ES-I3 (cell line): ENCODE measurements around the gene TTBK1.

Experiments
- H3K36me3 ChIP-seq: 2 replicates; pipeline ENCODE4 v1.6.1; 2013; ENCODE audit warnings: mild to moderate bottlenecking, low read length, control low read depth, moderate library complexity; ENCODE audit not compliant: insufficient read depth
- H3K4me1 ChIP-seq: 2 replicates; pipeline ENCODE4 v1.6.1; 2013; ENCODE audit warnings: mild to moderate bottlenecking, control low read depth, low read length; ENCODE audit not compliant: insufficient read depth
- H3K9ac ChIP-seq: 2 replicates; pipeline ENCODE4 v1.6.1; 2013; ENCODE audit warnings: low read depth, mild to moderate bottlenecking, low read length, moderate library complexity
- H3K9me3 ChIP-seq: 2 replicates; pipeline ENCODE4 v1.6.1; 2013; ENCODE audit warnings: mild to moderate bottlenecking, low read length, moderate library complexity; ENCODE audit not compliant: control insufficient read depth, insufficient read depth

TTBK1 gene

DNA sequence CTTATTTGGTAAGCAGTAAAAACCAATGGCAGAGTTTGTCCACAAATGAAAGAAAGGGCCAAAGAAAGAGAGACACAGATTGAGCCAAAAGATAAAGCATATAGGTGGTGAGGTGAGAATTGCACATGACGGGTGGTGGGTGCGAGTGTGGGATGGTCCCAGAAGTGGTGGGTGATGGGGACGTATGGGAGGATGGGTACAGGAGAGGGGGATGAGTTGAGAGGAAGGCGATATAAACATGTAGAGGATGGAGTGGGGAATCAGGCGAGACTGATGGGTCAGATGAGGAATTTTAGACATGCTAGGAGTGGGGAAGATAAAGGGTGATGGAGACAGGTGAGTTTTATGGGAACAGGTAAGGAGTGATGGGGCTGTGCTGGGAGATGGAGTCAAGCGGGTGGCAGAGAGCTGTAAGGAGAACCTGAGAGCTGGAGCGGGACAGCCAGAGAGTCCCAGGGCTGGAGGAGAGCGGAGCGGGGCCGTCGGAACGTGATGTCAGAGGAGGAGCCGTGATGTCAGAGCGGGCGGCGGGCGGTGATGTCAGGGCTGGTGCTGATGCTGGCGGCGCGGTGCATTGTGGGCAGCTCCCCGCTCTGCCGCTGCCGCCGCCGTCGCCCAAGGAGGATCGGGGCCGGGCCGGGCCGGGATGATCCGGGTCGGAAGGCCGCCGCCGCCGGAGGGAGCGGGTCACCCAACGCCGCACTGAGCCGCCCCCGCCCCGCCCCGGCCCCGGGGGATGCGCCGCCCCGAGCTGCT lies at the start of gene TTBK1:
Gene TTBK1 (plus strand): TSS at position 574 of the 756 bp plus-strand sequence. CDS start 3,180 bp downstream, outside the sequence.
- H3K9ac ChIP-seq, result no peak within 1 kb of the TSS
- H3K36me3 ChIP-seq, result no peaks in the 10 kb centered on the region
- no peaks in the 10 kb centered on the region for H3K9me3 ChIP-seq
- no peaks in the 10 kb centered on the region for H3K4me1 ChIP-seq

DNA sequence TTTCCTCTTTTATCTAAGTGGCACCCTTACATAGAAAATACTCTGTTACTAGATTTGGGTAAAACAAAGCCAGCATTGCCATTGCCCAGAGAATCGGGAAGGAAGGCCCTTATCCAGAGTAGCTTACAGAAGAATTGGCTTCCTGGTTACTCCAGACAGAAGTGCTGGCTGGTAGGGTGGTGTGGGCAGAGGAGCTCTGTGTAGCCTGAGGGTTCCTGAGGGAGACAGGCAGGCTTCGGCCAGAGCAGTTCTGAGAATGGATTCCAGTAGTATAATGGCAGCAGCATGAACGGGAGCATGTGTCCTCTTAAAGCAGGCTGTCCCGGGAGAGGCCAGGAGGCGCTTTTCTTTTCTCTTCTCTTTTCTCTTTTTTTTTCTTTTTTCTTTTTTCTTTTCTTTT lies 49.4 kb upstream of the TTBK1 start:
- no peaks in the 10 kb centered on the region; the same call in 1 of the 2 replicates for H3K36me3 ChIP-seq
- no peak overlapping the region for H3K9ac ChIP-seq
- H3K4me1 ChIP-seq, result no peaks in the 10 kb centered on the region
- no peaks in the 10 kb centered on the region for H3K9me3 ChIP-seq

DNA sequence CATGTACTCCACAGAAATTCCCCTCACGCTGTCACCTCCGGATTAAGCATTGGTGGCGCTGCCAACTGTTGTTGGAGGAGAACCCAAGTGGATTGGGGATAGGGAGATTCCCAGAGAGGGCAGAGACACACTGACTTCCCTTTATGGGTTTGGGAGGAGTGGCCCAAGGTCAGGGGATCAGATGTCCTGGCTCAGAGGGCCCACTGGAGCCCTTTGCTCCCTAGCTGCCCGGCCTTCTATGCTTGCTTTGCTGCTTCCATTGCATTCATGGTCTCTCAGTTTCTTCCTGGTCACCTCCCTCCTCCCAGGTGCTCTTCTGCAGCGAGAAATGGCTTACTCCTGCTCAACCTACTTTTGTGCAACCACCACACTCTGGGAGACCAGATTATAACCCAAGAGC lies 46.9 kb upstream of the TTBK1 start:
- no peaks in the 10 kb centered on the region for H3K9me3 ChIP-seq
- no peaks in the 10 kb centered on the region; the same call in 1 of the 2 replicates for H3K36me3 ChIP-seq
- no peak overlapping the region for H3K9ac ChIP-seq
- H3K4me1 ChIP-seq, result no peaks in the 10 kb centered on the region

DNA sequence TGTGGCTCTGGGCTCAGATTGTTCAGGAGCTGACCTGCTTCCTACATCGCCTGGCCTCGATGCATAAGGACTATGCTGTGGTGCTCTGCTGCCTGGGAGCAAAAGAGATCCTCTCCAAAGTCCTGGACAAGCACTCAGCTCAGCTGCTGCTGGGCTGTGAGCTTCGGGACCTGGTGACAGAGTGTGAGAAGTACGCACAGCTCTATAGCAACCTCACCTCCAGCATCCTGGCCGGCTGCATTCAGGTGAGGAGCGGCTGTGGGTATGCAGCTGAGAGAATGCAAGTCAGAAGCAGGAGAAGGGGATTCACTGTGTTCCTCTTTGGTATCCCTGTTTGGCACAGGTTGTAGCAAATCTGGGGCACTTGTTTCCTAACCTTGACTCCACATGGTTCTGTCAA lies 43.4 kb upstream of the TTBK1 start:
- Histone ChIP-seq H3K9ac (no peak overlapping the region), H3K9me3 (no peaks in the 10 kb centered on the region), H3K36me3 (no peaks in the 10 kb centered on the region), H3K4me1 (no peaks in the 10 kb centered on the region)

DNA sequence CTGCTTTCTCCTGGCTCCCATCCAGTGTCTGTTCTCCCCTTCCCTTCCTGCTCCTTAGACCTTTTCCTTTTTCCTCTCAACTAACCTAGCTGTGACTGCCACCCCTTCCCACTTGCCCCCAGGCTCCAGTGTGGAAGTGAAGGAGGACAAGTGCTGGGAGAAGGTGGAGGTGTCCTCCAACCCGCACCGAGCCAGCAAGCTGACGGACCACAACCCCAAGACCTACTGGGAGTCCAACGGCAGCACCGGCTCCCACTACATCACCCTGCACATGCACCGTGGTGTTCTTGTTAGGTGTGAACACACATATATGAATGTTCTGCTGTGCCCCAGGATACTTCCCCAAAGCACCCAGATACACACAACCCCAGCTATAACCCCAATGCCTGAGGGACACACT lies 42.7 kb upstream of the TTBK1 start:
- Histone ChIP-seq H3K4me1 (no peaks in the 10 kb centered on the region), H3K36me3 (no peaks in the 10 kb centered on the region), H3K9me3 (no peaks in the 10 kb centered on the region), H3K9ac (no peak overlapping the region)

DNA sequence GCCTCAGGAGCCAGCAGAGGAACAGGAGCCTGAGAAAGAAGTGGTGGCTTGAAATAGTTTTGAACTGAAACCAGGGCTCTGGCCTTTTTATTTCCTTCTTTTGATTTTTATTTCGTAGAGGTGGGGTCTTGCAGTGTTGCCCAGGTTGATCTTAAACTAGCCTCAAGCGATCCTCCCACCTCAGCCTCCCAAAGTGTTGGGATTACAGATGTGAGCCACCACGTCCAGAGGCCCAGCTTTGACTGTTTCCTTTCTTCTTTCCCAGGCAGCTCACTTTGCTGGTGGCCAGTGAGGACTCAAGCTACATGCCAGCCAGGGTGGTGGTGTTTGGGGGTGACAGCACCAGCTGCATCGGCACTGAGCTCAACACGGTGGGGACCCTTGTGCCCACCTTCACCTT lies 40.8 kb upstream of the TTBK1 start:
- Histone ChIP-seq H3K4me1 (no peaks in the 10 kb centered on the region), H3K9ac (no peak overlapping the region), H3K9me3 (no peaks in the 10 kb centered on the region), H3K36me3 (no peaks in the 10 kb centered on the region)

DNA sequence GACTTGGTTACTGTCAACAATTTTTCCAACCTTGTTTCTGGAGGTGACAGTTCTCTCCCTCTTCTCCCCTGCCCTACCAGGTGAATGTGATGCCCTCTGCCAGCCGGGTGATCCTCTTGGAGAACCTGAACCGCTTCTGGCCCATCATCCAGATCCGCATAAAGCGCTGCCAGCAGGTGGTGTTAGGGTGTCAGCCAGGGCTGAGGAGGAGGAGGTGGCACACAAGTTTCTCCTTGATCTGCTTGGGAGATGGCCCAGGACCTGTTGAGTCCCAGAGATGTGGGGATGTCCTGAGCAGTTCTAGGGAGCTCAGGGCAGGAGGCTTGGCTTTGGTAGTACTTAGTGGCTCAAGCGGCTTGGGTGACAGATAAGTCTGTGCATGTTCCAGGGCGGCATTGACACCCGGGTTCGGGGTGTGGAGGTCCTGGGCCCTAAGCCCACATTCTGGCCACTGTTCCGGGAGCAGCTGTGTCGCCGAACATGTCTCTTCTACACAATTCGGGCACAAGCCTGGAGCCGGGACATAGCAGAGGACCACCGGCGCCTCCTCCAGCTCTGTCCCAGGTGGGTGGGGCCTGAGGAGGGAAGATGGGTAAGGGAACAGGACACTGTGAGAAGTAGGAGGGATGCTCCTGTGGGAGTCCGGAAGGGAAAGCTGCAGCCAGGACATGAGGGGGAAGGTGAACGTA lies 40.1 kb upstream of the TTBK1 start:
- Histone ChIP-seq H3K4me1 (no peaks in the 10 kb centered on the region), H3K36me3 (no peaks in the 10 kb centered on the region), H3K9ac (no peak overlapping the region), H3K9me3 (no peaks in the 10 kb centered on the region)

DNA sequence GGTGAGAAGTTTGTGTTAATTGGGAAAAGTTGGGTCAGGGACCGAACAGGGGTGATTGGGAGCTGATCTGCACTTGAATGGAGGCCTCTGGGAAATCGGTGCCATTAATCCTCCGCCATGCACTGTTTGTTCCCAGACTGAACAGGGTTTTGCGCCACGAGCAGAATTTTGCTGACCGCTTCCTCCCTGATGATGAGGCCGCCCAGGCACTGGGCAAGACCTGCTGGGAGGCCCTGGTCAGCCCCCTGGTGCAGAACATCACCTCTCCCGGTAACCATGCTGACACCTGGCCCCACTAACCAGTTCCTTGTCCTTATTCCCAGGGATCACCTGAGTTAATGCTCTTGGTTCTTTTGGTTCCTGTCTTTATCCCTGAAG lies 39.6 kb upstream of the TTBK1 start:
- Histone ChIP-seq H3K36me3 (no peaks in the 10 kb centered on the region), H3K9me3 (no peaks in the 10 kb centered on the region), H3K9ac (no peak overlapping the region), H3K4me1 (no peaks in the 10 kb centered on the region)

DNA sequence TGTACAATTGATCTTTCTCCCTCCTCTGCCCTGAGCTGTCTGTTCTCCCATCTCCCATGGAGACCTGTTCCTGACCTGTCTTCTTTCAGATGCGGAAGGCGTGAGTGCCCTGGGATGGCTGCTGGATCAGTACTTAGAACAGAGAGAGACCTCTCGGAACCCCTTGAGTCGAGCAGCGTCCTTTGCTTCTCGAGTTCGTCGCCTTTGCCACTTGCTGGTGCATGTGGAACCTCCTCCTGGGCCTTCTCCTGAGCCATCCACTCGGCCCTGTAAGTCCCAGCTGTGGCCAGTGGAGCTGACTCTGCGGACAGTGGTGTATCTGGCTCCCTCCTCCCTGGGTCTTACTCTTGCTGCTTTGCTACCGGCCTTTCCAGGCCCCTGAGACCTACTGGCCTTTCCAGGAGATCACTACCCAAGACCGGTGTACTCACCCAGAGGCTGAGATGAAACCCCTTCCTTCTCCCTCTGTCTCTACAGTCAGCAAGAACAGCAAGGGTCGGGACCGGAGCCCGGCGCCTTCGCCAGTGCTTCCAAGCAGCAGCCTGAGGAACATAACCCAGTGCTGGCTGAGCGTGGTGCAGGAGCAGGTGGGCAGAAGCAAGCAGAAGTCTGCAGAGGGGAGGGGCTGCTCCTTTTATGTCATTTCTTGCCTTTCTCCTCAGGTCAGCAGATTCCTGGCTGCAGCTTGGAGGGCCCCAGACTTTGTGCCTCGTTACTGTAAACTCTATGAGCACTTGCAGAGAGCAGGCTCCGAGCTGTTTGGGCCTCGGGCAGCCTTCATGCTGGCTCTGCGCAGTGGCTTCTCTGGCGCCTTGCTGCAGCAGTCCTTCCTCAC lies 38.8 kb upstream of the TTBK1 start:
- Histone ChIP-seq H3K9ac (no peak overlapping the region), H3K36me3 (no peaks in the 10 kb centered on the region), H3K4me1 (no peaks in the 10 kb centered on the region), H3K9me3 (no peaks in the 10 kb centered on the region)

DNA sequence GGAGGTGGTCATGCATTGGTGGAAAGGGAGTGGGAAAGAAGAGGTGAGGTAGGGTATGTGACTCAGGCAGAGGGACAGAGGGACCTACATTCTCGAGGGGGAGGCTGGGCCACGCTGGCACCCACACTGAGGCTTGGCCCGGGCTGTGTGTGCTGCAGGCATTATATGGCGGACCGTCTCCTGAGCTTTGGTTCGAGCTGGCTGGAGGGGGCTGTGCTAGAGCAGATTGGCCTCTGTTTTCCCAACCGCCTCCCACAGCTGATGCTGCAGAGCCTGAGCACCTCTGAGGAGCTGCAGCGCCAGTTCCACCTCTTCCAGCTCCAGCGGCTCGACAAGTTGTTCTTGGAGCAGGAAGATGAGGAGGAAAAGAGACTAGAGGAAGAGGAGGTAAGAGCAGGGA lies 37.4 kb upstream of the TTBK1 start:
- Histone ChIP-seq H3K9ac (no peak overlapping the region), H3K9me3 (no peaks in the 10 kb centered on the region), H3K4me1 (no peaks in the 10 kb centered on the region), H3K36me3 (no peaks in the 10 kb centered on the region)

DNA sequence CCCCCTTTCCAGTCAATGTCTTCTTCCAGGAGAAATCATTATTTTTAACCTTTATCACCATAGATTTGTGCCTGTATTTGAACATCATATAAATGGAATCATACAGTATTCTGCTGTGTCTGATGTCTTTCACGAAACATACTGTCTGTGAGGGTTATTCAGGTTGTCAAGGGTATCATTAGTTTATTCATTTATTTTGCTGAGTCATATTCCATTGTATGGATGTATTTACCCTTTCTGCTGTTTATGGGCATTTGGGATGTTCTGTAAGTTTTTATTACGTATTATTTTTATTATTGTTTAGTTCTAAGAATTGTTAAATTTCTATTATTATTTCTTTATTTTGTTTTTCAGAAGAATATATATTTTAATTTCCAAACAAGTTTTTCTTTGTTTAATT lies 36.0 kb upstream of the TTBK1 start:
- H3K36me3 ChIP-seq, result no peaks in the 10 kb centered on the region
- no peaks in the 10 kb centered on the region for H3K4me1 ChIP-seq
- H3K9me3 ChIP-seq, result no peaks in the 10 kb centered on the region

DNA sequence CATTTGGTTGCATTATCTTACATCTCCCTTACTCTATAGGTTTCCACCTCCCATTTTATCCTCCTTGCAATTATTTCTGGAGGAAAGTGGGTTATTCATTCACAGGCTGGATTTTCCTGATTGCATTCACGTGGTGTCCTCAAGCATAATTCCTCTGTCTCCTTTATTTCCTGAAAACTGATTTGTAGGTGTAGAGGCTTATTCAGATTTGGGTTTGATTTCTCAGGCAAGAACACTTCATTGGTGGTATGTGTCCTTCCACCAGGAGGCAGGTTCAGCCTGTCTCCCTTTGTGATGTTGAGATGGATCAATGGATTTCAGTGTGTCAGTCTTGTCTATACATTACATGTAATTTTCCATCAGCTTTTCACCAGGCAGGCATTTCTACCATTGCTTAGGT lies 31.3 kb upstream of the TTBK1 start:
- H3K9ac ChIP-seq, result no peak overlapping the region
- no peaks in the 10 kb centered on the region for H3K4me1 ChIP-seq
- H3K36me3 ChIP-seq, result no peaks in the 10 kb centered on the region; the same call in 1 of the 2 replicates
- no peaks in the 10 kb centered on the region for H3K9me3 ChIP-seq

More for the DNA sequence above, 36.0 kb upstream of the TTBK1 start:
- no peak overlapping the region for H3K9ac ChIP-seq

DNA sequence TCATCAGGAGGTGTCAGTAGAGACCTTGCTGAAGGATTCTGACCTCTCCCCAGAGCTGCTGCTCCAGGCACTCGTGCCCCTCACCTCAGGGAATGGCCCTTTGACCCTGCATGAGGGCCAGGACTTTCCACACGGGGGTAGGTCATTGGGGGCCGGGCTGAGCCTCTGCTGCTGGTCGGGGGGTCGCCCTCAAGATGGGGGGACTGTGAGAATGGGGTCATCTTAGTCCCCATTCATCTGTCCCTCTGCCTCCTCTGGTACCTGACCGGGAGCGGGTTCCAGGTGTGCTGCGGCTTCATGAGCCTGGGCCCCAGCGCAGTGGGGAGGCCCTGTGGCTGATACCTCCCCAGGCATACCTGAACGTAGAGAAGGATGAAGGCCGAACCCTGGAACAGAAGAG lies 29.9 kb upstream of the TTBK1 start:
- Histone ChIP-seq H3K9ac (no peak overlapping the region), H3K4me1 (no peaks in the 10 kb centered on the region; the same call in 1 of the 2 replicates), H3K36me3 (no peaks in the 10 kb centered on the region; the same call in 1 of the 2 replicates), H3K9me3 (no peaks in the 10 kb centered on the region)

DNA sequence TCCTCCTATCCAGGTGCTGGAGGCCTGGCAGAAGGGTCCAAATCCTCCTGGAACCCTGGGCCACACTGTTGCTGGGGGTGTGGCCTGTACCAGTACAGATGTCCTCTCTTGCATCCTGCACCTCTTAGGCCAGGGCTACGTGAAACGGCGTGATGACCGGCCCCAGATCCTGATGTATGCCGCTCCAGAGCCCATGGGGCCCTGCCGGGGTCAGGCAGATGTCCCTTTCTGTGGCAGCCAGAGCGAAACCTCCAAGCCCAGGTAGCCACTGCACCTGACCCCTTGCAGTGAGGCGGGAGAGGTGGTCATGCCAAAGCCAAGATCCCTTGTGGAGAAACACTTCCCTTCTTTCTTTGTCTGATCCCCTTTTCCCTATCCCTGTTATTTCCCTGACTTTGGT lies 28.2 kb upstream of the TTBK1 start:
- no peaks in the 10 kb centered on the region; the same call in 1 of the 2 replicates for H3K4me1 ChIP-seq
- no peak overlapping the region for H3K9ac ChIP-seq
- no peaks in the 10 kb centered on the region for H3K9me3 ChIP-seq
- H3K36me3 ChIP-seq, result no peaks in the 10 kb centered on the region; the same call in 1 of the 2 replicates
